H9 (cell line): ENCODE measurements around the gene ARL8A. TPM values are rescaled to one million over a fixed set of nuclear protein-coding genes. Genes with fewer than 3 reads are reported as not detected.
A peak's percentile ranks its signal among the peaks of the same experiment; 100 is the strongest.

ENCODE experiments used
- DNase-seq: peaks from one replicate; pipeline ENCODE4 v3.0.0-alpha.2; 2017
- H2AFZ ChIP-seq: one replicate; pipeline ENCODE4 v1.6.1; 2013; ENCODE audit warnings: mild to moderate bottlenecking, low read length, control low read depth, moderate library complexity
- H2AK5ac ChIP-seq: 2 replicates; pipeline ENCODE4 v1.6.1; 2013; ENCODE audit warnings: low read length, control low read depth, mixed read lengths; ENCODE audit not compliant: insufficient read length
- H2BK120ac ChIP-seq: one replicate; pipeline ENCODE4 v1.6.1; 2013; ENCODE audit warnings: low read depth, mild to moderate bottlenecking, low read length, control low read depth, inconsistent platforms; ENCODE audit not compliant: poor library complexity, severe bottlenecking
- H2BK12ac ChIP-seq: 2 replicates; pipeline ENCODE4 v1.6.1; 2013; ENCODE audit warnings: low read length, control low read depth, mixed read lengths, low read depth; ENCODE audit not compliant: insufficient read length
- H2BK15ac ChIP-seq: 2 replicates; pipeline ENCODE4 v1.6.1; 2013; ENCODE audit warnings: low read depth, low read length, control low read depth
- H2BK20ac ChIP-seq: one replicate; pipeline ENCODE4 v1.6.1; 2013; ENCODE audit warnings: low read depth, mild to moderate bottlenecking, low read length, control low read depth, inconsistent platforms; ENCODE audit not compliant: poor library complexity, severe bottlenecking
- H2BK5ac ChIP-seq: 2 replicates; pipeline ENCODE4 v1.6.1; 2013; ENCODE audit warnings: low read length, control low read depth, mixed read lengths; ENCODE audit not compliant: insufficient read length
- H3K14ac ChIP-seq: 2 replicates; pipeline ENCODE4 v1.6.1; 2013; ENCODE audit warnings: low read length, control low read depth; ENCODE audit not compliant: insufficient read depth
- H3K18ac ChIP-seq: 2 replicates; pipeline ENCODE4 v1.6.1; 2013; ENCODE audit warnings: low read depth, mild to moderate bottlenecking, mixed read lengths, low read length, control low read depth; ENCODE audit not compliant: insufficient read length
- H3K23ac ChIP-seq: 2 replicates; pipeline ENCODE4 v1.6.1; 2013; ENCODE audit warnings: low read length, control low read depth, mixed read lengths, low read depth; ENCODE audit not compliant: insufficient read length
- H3K23me2 ChIP-seq: 2 replicates; pipeline ENCODE4 v1.6.1; 2013; ENCODE audit warnings: low read depth, mild to moderate bottlenecking, mixed read lengths, low read length, control low read depth; ENCODE audit not compliant: insufficient read length, poor library complexity, severe bottlenecking
- H3K27ac ChIP-seq: 2 replicates; pipeline ENCODE4 v1.5.1; 2013; ENCODE audit warnings: low read length, control low read depth, mixed read lengths, low read depth; ENCODE audit not compliant: insufficient read length
- H3K27me3 ChIP-seq: 2 replicates; pipeline ENCODE4 v1.6.1; 2013; ENCODE audit warnings: low read length, control low read depth, inconsistent platforms; ENCODE audit not compliant: insufficient read depth
- H3K4ac ChIP-seq: 2 replicates; pipeline ENCODE4 v1.6.1; 2013; ENCODE audit warnings: low read depth, mild to moderate bottlenecking, control low read depth, inconsistent platforms, low read length, moderate library complexity
- H3K4me1 ChIP-seq: 2 replicates; pipeline ENCODE4 v1.6.1; 2013; ENCODE audit warnings: low read length, control low read depth, inconsistent platforms; ENCODE audit not compliant: insufficient read depth
- H3K4me2 ChIP-seq: 2 replicates; pipeline ENCODE4 v1.6.1; 2013; ENCODE audit warnings: low read length, control low read depth, mixed read lengths; ENCODE audit not compliant: insufficient read length, insufficient read depth
- H3K56ac ChIP-seq: 2 replicates; pipeline ENCODE4 v1.6.1; 2013; ENCODE audit warnings: low read depth, mild to moderate bottlenecking, mixed read lengths, low read length, control low read depth; ENCODE audit not compliant: insufficient read length
- H3K79me1 ChIP-seq: 2 replicates; pipeline ENCODE4 v1.6.1; 2013; ENCODE audit warnings: low read depth, mild to moderate bottlenecking, moderate library complexity, low read length, control low read depth, inconsistent platforms; ENCODE audit not compliant: insufficient read depth, poor library complexity, severe bottlenecking
- H3K79me2 ChIP-seq: 2 replicates; pipeline ENCODE4 v1.6.1; 2013; ENCODE audit warnings: low read length, control low read depth, inconsistent platforms; ENCODE audit not compliant: insufficient read depth
- H3K9ac ChIP-seq: 2 replicates; pipeline ENCODE4 v1.6.1; 2013; ENCODE audit warnings: low read length, control low read depth, mixed read lengths; ENCODE audit not compliant: insufficient read length; ENCODE audit errors: extremely low read depth
- H3K9me3 ChIP-seq: one replicate; pipeline ENCODE4 v1.6.1; 2013; ENCODE audit warnings: low read depth, low read length, inconsistent platforms; ENCODE audit not compliant: control insufficient read depth
- H3T11ph ChIP-seq: one replicate; pipeline ENCODE4 v1.6.1; 2013; ENCODE audit warnings: mild to moderate bottlenecking, low read length, control low read depth, inconsistent platforms
- H4K20me1 ChIP-seq: one replicate; pipeline ENCODE4 v1.6.1; 2013; ENCODE audit not compliant: control insufficient read depth, insufficient read length, insufficient read depth
- H4K5ac ChIP-seq: 2 replicates; pipeline ENCODE4 v1.6.1; 2013; ENCODE audit warnings: low read depth, mild to moderate bottlenecking, mixed read lengths, low read length, control low read depth; ENCODE audit not compliant: insufficient read length
- H4K8ac ChIP-seq: replicated peaks from 2 replicates; pipeline ENCODE4 v1.6.1; 2013; ENCODE audit warnings: low read length, control low read depth, mixed read lengths, low read depth; ENCODE audit not compliant: insufficient read length
- H4K91ac ChIP-seq: 2 replicates; pipeline ENCODE4 v1.6.1; 2013; ENCODE audit warnings: low read depth, mild to moderate bottlenecking, moderate library complexity, mixed read lengths, low read length, control low read depth; ENCODE audit not compliant: insufficient read length
- H3K27ac Mint-ChIP-seq, 3 experiments: 2 replicates in 2 of 3; 3 replicates in 1 of 3; pipeline ENCODE4 v1.8.0; 2020 to 2021; ENCODE audit warnings: mixed read lengths in 3 of 3, mild to moderate bottlenecking in 1 of 3, moderate library complexity in 1 of 3
- H3K27me3 Mint-ChIP-seq: 2 replicates; pipeline ENCODE4 v1.8.0; 2021; ENCODE audit warnings: low read depth, mild to moderate bottlenecking, moderate library complexity, mixed read lengths
- H3K36me3 Mint-ChIP-seq, 3 experiments: 2 replicates in 2 of 3; 3 replicates in 1 of 3; pipeline ENCODE4 v1.8.0; 2020 to 2021; ENCODE audit warnings: low read depth in 3 of 3, mixed read lengths in 3 of 3; ENCODE audit not compliant: insufficient read depth in 1 of 3
- H3K4me1 Mint-ChIP-seq, 2 experiments: 2 replicates each; pipeline ENCODE4 v1.8.0; 2020; ENCODE audit warnings: mixed read lengths in 2 of 2
- H3K4me3 Mint-ChIP-seq, 2 experiments: 2 replicates in 1 of 2; 3 replicates in 1 of 2; pipeline ENCODE4 v1.8.0; 2020 to 2021; ENCODE audit warnings: mild to moderate bottlenecking in 2 of 2, mixed read lengths in 2 of 2, moderate library complexity in 1 of 2
- H3K9me3 Mint-ChIP-seq, 2 experiments: 2 replicates in 1 of 2; 3 replicates in 1 of 2; pipeline ENCODE4 v1.8.0; 2020; ENCODE audit warnings: mild to moderate bottlenecking in 2 of 2, mixed read lengths in 2 of 2, moderate library complexity in 1 of 2
- CTCF ChIP-seq: fragments of 200-600 bp; sonication (generic); conservative IDR thresholded peaks from 3 replicates; pipeline ENCODE4 v1.8.0; 2021; ENCODE audit warnings: antibody characterized with exemption, mild to moderate bottlenecking
- WGBS: extraction: QIAGEN DNeasy Blood & Tissue Kit; methylation state at CpG from one replicate; pipeline ENCODE4 v1.1.7; 2013; ENCODE audit warnings: missing lambda C conversion rate, low lambda C conversion rate, mixed read lengths; ENCODE audit not compliant: insufficient read length; ENCODE audit errors: extremely low coverage; 5-methylcytosine and 5-hydroxymethylcytosine counted together
- total RNA-seq: library from RNA; stranded (reverse); gene quantifications from 2 replicates; pipeline ENCODE4 v1.2.1, GENCODE V29; 2021

Gene ARL8A
- total RNA-seq, 1 experiment from 2014 or later = 67.2 TPM

GRCh38 chr1:202187697-202188407 lies 43.3 kb upstream of the ARL8A start:
- no peak overlapping the region for H3K4me2 ChIP-seq
- Mint-ChIP-seq H3K4me1 (peaks cover 15 to 24% of the 10 kb centered on the region in 2 experiments), H3K27me3 (peaks cover 18% of the 10 kb centered on the region), H3K36me3 (no peaks in the 10 kb centered on the region; a peak in 1 of 7 replicates), H3K4me3 (peak overlapping the region in 1 of 2 experiments; percentile 35; a peak in 1 of 5 replicates), H3K27ac (peak overlapping the region in 2 of 3 experiments; percentile 62 to 70; a peak in 1 of 7 replicates), H3K9me3 (no peaks in the 10 kb centered on the region; a peak in 2 of 5 replicates)
- no peak overlapping the region for H3K14ac ChIP-seq
- H4K20me1 ChIP-seq = no peaks in the 10 kb centered on the region
- no peak overlapping the region for H3K27ac ChIP-seq
- DNase-seq = no peak
- H2BK5ac ChIP-seq = no peak overlapping the region
- no peak overlapping the region for H2BK15ac ChIP-seq
- no peak overlapping the region for H2AK5ac ChIP-seq
- WGBS = no CpG with 5 or more reads among the region's 8 CpGs
- no peaks in the 10 kb centered on the region for H3K23me2 ChIP-seq
- H3K79me1 ChIP-seq = no peaks in the 10 kb centered on the region
- H3K79me2 ChIP-seq = no peaks in the 10 kb centered on the region
- H2BK20ac ChIP-seq = no peak overlapping the region
- no peak overlapping the region for H4K8ac ChIP-seq
- no peak overlapping the region for H4K91ac ChIP-seq
- no peaks in the 10 kb centered on the region for H3K9me3 ChIP-seq
- no peak overlapping the region for H4K5ac ChIP-seq
- no peak overlapping the region for H2BK12ac ChIP-seq
- no peak overlapping the region for H2BK120ac ChIP-seq
- no peak overlapping the region for H2AFZ ChIP-seq
- H3K18ac ChIP-seq = no peak overlapping the region
- no peak overlapping the region for H3K4ac ChIP-seq
- peaks cover 3% of the 10 kb centered on the region; the same call in 1 of the 2 replicates for H3K4me1 ChIP-seq
- no peak overlapping the region for H3K56ac ChIP-seq
- no peak overlapping the region for H3K9ac ChIP-seq
- no peaks in the 10 kb centered on the region for H3K27me3 ChIP-seq
- TF ChIP-seq CTCF = no peak
- H3K23ac ChIP-seq = no peak overlapping the region
- H3T11ph ChIP-seq = no peak overlapping the region
